NT2/D1 (cell line): Measurements from ENCODE around the gene PCSK6.

Experiments
- SUZ12 ChIP-seq: IDR thresholded peaks from 2 replicates; pipeline ENCODE4 v1.6.1; 2011; ENCODE audit not compliant: insufficient read length, insufficient read depth; ENCODE audit errors: extremely low read depth
- YY1 ChIP-seq: IDR thresholded peaks from 2 replicates; pipeline ENCODE4 v1.6.1; 2011; ENCODE audit not compliant: insufficient read length, insufficient read depth
- ZNF274 ChIP-seq: IDR thresholded peaks from 2 replicates; pipeline ENCODE4 v1.6.1; 2011; ENCODE audit warnings: mild to moderate bottlenecking, low read depth, low read length

DNA sequence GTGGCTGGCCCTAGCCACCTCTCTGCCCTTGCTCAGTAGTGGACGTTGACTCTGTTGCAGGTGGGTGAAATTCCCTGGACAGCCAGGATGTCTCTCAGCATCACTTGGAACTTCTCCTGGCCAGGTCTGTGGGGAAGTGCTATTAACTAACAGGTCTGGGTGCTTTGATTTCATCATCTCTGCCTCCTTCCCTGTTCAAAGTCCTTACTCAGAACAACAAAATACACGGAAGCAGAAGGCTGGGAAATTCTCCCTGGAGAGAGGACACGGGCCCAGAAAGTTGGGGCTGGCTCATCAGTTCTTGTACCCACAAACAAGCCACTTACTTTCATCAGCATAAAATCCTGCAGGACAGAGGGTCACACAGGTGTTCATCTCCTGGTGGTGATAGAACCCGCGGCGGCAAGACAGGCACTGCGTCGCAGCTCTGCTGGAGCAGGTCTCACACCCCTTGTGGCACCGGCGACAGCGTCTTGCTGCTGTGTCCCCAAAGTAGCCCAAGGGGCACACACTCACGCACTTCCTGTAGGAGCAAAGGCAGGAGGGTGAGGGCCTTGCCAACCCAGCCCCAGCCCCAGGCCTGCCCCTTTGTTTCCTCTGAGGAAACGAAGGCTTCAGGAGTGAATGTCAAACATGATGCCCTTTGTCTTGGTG is 164.9 kb downstream of the PCSK6 start:
- TF ChIP-seq SUZ12 (no peak), ZNF274 (no peak), YY1 (no peak)
